ENCODE results near the gene ALPK3.

Gene ALPK3

DNA sequence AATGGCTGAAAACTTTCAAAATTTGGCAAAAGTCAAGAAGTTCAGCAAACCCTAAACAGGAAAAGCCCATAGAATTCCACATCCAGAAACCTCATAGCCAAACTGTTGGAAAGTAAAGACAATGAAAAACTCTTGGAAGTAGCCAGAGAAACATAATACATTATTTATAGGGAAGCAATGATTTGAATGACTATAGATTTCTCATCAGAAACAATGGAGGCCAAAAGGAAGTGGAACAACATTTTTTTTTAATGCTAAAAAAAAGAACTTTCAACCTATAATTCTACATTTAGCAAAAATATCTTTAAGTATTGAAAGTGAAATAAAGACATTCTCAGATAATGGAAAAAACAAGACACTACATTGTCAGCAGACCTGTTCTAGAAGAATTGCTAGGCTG lies 30.2 kb downstream of the ALPK3 start:
- DNase-seq (ENCODE audit: low spot score), result no peak

DNA sequence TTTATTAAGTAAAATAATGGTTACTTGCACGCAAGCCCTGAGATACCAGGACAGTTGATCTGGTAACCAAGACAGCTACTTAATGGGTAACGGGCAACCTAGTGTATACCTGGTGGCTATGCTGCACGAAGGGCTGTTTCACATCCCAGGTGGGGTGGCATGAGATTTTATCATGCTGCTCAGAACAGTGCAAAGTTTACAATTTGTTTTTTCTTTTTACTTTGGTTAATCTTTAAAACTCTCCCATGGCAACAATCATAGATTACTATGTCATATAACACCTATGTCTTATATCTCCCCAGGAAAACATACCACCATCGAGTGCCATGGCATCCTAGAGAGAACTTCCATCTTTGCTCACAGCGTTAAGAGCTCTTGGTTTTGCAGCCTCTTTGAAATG lies 35.1 kb downstream of the ALPK3 start:
- DNase-seq (ENCODE audit: low spot score), result no peak

DNA sequence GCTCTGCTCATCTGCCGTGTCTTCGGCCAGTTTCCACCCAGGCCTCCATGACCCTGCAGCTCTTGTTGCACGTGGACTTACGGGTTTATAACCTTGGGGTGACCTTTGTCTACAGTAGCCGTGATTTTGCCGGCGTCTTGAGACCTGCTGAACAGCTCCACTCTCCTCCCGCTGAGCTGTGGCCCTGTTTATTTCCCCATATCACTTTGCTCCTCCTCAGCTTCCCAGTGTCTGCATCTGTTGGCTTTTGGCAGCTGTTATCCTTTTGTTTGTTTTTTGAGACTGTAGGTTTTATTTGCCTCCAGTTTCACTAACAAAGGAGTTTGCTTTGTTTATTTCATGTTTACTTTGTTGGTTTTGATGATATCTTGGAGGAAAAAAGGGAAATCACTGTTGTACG lies 38.0 kb downstream of the ALPK3 start:
- DNase-seq (ENCODE audit: low spot score), result no peak

DNA sequence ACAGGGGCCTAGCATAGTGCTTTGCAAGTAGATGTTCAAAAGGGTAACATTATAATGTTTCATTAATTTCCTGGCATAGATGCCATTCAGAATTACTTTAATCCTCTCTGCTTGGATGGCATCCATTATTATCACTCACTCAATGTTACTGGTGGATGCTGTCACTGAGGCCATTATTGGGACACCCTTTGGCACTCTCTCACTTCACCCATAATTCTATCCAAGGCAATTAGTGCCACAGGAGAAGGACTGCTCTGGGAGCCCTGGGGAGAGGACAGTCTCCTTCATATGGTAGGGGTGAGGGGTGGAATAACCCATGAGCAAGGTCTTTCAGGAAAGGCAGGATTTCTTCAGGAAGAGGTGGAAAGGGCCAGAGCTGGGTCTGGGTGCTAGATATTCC lies 38.6 kb downstream of the ALPK3 start:
- no peak for DNase-seq (ENCODE audit: low spot score)

DNA sequence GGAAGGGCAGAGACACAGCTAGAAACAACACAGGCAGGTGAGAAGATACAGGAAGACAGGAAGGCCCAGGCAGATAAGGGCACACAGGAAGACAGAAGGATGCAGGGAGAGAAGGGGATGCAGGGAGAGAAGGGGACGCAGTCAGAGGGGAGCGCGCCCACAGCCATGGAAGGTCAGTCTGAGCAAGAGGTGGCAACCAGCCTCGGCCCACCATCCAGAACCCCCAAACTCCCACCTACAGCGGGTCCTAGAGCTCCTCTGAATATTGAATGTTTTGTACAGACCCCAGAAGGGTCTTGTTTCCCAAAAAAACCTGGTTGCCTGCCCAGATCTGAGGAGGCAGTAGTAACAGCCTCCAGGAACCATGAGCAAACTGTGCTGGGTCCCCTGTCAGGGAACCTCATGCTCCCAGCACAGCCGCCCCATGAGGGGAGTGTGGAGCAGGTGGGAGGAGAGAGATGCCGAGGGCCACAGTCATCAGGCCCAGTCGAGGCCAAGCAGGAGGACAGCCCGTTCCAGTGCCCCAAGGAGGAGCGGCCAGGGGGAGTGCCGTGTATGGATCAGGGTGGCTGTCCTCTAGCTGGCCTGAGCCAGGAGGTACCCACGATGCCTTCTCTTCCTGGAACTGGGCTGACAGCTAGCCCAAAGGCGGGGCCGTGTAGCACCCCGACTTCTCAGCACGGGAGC lies 39.7 kb downstream of the ALPK3 start:
- DNase-seq (ENCODE audit: low spot score), result no peak

DNA sequence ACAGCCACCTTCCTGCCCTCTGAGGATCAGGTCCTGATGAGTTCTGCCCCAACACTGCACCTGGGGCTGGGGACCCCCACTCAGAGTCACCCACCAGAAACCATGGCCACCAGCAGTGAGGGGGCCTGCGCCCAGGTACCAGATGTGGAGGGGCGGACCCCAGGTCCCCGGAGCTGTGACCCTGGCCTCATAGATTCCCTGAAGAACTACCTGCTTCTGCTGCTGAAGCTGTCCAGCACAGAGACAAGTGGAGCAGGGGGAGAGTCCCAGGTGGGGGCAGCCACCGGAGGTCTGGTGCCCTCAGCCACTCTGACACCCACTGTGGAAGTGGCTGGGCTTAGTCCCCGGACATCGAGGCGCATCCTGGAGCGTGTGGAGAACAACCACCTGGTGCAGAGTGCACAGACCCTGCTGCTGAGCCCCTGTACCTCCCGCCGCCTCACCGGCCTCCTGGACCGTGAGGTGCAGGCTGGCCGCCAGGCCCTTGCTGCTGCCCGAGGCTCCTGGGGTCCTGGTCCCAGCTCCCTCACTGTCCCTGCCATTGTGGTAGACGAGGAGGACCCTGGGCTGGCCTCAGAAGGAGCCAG lies 40.4 kb downstream of the ALPK3 start:
- DNase-seq (ENCODE audit: low spot score), result no peak

DNA sequence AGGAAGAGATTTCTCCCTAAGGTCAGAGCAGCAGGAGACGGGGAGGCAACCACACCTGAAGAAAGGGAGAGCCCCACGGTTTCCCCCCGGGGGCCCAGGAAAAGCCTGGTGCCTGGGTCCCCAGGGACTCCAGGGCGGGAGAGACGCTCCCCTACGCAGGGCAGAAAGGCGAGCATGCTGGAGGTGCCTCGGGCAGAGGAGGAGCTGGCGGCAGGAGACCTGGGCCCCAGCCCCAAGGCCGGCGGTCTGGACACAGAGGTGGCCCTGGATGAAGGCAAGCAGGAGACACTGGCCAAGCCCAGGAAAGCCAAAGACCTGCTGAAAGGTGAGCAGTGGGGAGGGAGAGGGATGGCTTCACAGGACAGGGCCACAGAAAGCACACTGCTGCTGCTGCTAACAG lies 41.1 kb downstream of the ALPK3 start:
- no peak for DNase-seq (ENCODE audit: low spot score)

DNA sequence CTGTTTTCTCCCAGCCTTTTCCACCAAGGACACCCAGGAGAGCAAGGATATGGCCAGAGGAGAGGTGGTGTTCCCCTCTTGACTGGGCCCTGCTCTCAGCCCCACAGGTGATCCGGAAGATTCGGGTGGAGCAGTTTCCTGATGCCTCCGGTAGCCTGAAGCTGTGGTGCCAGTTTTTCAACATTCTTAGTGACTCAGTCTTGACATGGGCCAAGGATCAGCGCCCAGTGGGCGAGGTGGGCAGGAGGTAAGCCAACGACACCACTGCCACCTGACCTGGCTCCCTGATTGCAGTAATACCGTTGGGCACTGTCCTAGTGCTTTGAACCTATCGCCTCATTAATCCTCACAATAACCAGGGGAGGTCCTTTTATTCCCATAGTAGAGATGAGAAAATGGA lies 42.0 kb downstream of the ALPK3 start:
- no peak for DNase-seq (ENCODE audit: low spot score)

DNA sequence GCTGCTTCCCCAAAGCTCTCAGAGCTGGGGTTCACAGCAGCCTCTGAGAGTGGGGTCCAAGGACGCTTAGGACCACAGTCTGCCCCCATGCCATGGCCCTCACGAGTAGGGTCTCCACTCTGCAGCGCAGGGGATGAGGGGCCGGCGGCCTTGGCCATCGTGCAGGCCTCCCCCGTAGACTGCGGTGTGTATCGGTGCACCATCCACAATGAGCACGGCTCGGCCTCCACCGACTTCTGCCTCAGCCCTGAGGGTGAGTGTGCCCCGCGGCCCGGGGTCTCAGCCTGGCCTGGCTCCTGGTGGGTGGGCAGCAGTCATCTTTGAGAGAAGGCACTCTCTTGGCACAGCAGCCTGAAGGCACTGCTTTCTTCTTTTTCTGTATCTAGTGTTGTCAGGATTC lies 42.5 kb downstream of the ALPK3 start:
- DNase-seq (ENCODE audit: low spot score), result no peak

DNA sequence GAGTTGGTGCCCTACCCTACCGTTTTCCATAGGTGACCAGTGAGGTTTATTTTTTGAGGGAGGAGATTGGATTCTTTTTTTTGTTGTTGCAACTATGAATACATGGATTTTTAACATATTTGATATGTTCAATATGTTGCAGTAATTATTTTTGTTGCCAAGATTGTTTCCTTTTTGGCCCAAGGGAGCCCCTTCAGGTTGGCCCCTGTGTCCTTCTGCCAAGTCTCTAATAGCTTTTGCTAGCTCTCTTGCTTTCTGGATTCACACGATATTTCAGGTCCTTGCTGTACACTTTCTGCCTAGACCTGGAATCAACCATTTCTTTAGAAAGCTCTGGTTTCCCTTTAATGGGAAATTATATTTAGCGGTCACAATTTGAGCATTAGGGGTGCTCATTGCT lies 44.6 kb downstream of the ALPK3 start:
- DNase-seq (ENCODE audit: low spot score), result no peak

DNA sequence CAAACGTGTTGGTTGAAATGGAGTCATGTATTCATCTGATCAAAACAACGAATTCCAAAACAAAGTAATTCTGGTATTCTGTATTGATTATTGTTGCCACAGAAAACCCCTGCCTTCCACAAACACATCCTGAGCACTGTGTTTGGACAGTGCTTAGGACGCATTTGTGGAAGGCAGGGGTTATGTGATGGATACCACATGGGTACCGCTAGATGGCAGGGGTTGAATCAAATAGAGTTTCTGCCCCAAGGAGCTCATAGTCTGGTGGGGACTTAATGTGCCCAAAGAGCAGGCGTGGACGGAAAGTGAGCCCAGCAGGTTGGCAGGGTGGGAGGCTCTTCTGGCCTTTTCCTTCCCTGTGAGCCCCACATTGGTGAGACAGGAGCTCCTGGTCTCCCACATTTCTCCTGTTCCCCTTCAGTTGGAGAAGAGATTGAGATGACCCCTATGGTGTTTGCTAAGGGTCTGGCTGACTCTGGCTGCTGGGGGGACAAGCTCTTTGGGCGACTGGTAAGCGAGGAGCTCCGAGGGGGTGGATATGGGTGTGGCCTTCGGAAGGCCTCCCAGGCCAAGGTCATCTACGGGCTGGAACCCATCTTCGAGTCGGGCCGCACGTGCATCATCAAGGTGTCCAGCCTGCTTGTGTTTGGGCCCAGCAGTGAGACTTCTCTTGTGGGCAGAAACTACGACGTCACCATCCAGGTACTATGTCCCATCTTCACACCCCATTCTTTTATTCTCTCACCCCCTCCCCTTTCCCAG lies 45.2 kb downstream of the ALPK3 start:
- DNase-seq (ENCODE audit: low spot score), result no peak

DNA sequence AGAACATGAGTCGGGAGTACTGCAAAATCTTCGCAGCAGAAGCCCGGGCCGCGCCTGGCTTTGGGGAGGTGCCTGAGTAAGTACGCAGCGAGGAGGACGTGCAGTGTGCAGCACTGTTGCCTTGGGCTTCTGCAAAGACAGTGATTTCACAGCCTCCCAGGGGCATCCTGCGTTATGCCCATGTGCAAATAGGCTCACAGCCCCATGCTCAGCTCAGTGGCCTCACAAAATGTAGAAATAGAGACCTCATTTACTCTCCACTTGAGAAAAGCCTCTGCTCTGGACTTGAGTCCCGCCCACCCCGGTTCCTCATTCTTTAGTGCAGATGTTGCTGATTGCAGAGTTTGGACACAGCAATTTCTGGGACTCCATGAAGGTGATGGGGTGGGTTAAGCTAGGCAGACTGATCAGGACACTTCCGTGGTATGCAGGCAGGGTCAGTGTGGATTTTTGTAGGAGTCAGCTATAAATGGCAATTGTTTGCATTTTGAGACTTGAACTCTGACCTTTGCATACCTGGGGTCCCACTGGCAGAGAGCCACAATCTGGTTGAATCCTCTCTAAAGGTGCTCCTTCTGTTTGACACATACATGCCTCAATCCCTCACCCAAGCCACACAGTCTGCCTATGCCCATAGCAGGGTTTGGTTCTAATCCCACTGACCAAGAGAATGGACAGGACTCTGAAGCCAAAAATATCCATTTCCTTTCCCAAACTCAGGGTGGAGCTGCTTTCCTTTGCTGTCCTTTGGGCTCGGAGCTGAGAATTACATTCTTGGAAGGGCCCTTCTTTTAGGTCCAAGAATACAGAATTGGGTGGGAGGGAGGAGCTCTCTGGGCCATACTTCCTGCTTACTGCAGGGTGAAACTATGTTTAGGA lies 46.6 kb downstream of the ALPK3 start:
- no peak for DNase-seq (ENCODE audit: low spot score)

DNA sequence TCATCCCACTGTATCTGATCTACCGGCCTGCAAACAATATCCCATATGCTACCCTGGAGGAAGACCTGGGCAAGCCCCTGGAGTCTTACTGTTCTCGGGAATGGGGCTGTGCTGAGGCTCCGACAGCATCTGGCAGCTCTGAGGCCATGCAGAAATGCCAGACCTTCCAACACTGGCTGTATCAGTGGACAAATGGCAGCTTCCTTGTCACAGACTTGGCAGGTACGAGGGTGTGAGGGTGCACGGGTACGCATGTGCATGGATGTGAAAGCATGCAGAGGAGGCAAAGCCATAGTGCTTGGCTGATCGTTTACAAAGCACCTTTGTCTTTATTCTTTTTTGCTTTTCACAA lies 47.3 kb downstream of the ALPK3 start:
- DNase-seq (ENCODE audit: low spot score), result no peak

DNA sequence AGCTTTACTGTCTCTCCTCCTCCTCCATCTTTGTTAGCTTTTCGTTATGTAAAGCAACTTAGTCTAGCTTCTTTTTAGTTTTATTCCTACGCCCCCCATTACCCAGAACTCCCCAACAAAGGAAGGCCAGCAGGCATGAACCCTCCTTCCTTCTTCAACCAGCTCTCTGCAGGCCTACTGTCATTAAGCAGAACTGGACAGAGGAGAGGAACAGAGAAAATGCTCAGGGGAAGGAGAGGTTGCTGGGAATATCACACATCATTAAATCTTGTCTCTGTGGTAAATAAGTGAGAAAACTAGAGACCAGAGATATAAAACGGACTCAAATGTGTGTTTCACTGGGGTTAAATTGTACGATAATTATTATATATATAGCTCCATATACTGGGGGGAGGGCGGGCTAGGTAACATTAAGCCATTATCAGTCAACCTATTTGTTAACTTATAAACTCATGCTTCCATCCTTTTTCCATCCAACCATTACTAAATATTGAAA lies 48.0 kb downstream of the ALPK3 start:
- DNase-seq (ENCODE audit: low spot score), result no peak

DNA sequence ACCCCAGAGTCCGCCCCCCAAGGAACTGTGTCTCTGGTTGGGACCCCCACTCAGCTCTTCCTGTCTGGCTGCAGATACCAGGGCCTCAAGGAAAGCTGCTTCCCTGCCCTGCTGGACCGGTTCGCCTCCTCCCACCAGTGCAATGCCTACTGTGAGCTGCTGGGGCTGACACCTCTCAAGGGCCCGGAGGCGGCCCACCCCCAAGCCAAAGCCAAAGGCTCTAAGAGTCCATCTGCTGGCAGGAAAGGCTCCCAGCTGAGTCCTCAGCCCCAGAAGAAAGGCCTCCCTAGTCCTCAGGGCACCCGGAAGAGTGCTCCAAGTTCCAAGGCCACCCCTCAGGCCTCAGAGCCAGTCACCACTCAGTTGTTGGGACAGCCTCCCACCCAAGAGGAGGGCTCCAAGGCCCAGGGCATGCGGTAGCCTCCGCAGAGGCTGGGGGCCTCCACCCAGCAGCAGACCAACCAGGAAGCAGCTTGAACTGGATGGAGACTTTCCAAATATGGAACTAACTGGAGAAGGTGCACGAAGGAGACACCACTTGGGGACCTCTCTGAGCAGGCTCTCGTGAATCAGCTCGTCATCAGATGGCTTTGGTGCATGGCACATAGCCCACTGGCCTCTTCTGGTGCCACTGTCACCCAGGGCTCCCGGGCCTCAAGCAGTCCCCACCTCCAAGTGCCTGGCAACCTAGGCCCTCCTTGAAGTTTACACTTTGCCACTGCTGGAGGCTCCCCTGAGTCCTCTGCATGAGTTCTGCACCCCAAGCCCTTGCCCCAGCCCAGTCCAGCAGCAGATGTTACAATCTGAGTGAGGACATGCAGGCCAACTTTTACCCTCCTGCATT lies 51.1 kb downstream of the ALPK3 start:
- no peak for DNase-seq (ENCODE audit: low spot score)

DNA sequence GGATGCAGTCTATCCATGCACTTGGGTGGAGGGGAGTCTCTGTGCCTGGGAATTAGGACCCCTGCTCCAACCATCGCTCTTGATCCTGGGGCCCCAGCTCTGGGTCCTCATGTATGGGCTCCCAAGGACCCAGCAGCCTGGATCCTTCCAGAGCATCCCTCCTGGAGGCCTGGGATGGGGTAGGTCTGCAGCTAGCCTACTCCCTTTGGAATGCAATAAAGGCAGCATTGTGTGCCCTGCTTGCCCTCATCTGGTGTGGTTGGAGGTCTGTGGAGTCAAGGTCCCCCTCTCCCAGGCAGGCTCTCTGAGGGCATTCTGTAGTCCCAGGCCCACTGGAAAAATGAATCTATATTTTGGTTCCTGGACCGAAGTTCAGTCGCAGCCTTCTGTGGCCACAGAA lies 52.4 kb downstream of the ALPK3 start:
- DNase-seq (ENCODE audit: low spot score), result no peak

DNA sequence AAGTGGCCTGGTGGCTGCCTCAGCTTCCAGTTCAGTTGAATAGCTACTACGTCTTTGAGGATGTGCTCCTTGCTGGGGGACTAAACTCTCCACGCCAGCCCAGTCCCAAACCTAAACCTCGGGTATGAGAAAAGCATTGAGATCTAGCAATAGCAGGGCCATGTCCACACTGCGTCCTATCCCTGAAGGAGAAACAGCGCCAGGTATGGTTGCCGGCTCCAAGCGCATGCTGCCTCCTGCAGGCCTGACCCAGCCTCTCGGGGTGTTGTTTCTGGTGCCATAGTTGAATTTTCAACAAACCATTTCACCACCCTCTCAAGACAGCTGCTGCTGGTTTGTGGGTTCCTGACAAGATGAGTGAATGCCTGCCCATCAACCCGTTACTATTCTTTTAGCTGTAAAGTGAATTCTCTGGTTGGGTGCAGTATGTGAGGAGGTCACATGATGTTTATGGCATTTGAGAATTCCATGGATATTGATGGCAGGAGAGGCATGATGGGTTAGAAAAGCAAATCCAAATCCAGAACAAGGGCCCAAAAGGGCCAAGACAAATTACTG lies 54.4 kb downstream of the ALPK3 start:
- no peak for DNase-seq (ENCODE audit: low spot score)

DNA sequence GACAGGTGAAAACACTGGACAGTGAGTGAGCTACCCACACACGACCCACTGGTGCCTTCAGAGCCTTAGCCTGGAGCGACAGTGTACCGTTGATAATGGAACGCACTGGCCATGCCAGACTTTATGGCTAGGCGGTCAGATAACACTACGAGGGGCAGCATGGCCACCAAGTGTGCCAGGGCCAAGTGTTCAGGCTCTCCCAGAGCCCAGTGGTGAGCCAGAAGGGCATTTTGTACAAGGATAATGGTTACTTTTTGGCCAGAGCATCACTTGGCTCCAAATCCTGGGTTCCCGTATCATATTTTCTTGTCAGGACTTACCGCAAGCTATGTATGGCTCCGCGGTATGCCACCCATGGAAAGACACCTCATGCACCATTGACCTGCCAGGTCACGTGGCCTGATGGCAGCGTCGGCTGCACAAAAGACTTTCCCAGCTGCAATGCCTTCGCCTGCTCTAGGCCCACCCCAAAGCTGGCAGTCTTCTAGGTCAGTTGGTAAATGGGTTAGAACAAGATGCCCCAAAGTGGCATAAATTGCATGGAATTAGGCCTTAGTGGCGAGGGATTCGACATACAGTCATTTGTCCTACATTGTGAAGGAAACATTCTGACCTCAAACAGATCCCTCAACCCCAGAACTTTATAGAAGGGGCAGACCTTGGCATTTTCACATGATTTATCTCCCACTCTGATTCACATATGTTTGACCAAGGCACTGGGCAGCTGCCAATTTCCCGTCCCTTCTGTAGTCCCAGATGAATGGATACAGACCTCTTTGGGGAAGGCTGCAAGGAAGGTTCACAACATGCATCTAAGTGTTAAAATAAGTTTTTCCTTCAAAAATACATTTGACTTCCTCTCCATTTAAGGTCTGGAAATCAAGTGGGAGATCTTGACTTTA lies 55.1 kb downstream of the ALPK3 start:
- DNase-seq (ENCODE audit: low spot score), result no peak

DNA sequence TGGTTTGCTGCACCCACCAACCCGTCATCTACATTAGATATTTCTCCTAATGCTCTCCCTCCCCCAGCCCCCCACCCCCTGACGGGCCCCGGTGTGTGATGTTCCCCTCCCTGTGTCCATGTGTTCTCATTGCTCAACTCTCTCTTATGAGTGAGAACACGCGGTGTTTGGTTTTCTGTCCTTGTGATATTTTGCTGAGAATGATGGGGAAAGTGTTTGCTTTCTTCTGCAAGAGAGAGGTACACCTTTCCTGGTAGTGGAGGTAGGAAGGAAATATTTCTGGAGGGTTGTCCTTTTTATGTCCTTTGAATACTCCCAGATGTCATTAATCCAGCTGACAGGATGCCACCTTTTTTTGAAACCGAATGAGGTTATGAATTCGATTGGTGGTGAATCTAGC lies 56.8 kb downstream of the ALPK3 start:
- DNase-seq (ENCODE audit: low spot score), result no peak
